ENCODE results near the gene CD151.

Gene CD151

GRCh38 chr11:859394-860131, 26.8 kb downstream of the CD151 start:
- no peak for DNase-seq

GRCh38 chr11:860234-861104, 27.7 kb downstream of the CD151 start:
- DNase-seq = no peak

GRCh38 chr11:861105-861479, 28.3 kb downstream of the CD151 start:
- no peak for DNase-seq

- DNase-seq = no peak
These were observed 29.4 kb downstream of the CD151 start for GRCh38 chr11:862081-862661.

GRCh38 chr11:862696-863022, 29.9 kb downstream of the CD151 start:
- DNase-seq = no peak

- DNase-seq = no peak
These were observed 30.5 kb downstream of the CD151 start for GRCh38 chr11:863023-863909.

GRCh38 chr11:863910-864827, 31.4 kb downstream of the CD151 start:
- DNase-seq = no peak

- no peak for DNase-seq
These were observed 32.1 kb downstream of the CD151 start for GRCh38 chr11:864898-865297.

- no peak for DNase-seq
These were observed 33.0 kb downstream of the CD151 start for GRCh38 chr11:865462-866430.

GRCh38 chr11:866481-866880, 33.7 kb downstream of the CD151 start:
- DNase-seq = no peak

GRCh38 chr11:867856-868358, 35.2 kb downstream of the CD151 start:
- DNase-seq = no peak

GRCh38 chr11:868394-868793, 35.6 kb downstream of the CD151 start:
- DNase-seq = no peak

GRCh38 chr11:868802-869201, 36.0 kb downstream of the CD151 start:
- DNase-seq = no peak

GRCh38 chr11:869399-870126, 36.8 kb downstream of the CD151 start:
- DNase-seq = no peak

- no peak for DNase-seq
These were observed 37.3 kb downstream of the CD151 start for GRCh38 chr11:870127-870413.

- no peak for DNase-seq
These were observed 37.7 kb downstream of the CD151 start for GRCh38 chr11:870418-870817.

- no peak for DNase-seq
These were observed 38.7 kb downstream of the CD151 start for GRCh38 chr11:871472-871871.

GRCh38 chr11:872799-873198, 40.0 kb downstream of the CD151 start:
- DNase-seq = no peak

- no peak for DNase-seq
These were observed 41.0 kb downstream of the CD151 start for GRCh38 chr11:873706-874105.

- no peak for DNase-seq
These were observed 42.5 kb downstream of the CD151 start for GRCh38 chr11:875203-875602.
